Measurements from ENCODE around the gene RBM4B. TPM values are rescaled to one million over a fixed set of nuclear protein-coding genes. Genes with fewer than 3 reads are reported as not detected.

Gene RBM4B
- total and polyA plus RNA-seq, 4 donors, result 9.4 to 33.9 (median 11.1) TPM

- ATAC-seq (ENCODE audit: insufficient read depth, low FRiP score), result no peak
- no peak for TF ChIP-seq CTCF (IDR thresholded peaks at IDR 0.05; ENCODE audit: control extremely low read depth, extremely low read depth)
- H3K9ac ChIP-seq (ENCODE audit: insufficient read depth in 1 of 2, low read length in 2 of 2), result no peak overlapping the region
Observed at GRCh38 chr11:66718320-66718971, 40.8 kb upstream of the RBM4B start.

GRCh38 chr11:66717925-66718319, 40.2 kb upstream of the RBM4B start:
- peaks cover 0 to 1% (median 0%) of the 10 kb centered on the region in 4 donors for H3K36me3 ChIP-seq (ENCODE audit: control insufficient read depth in 4 of 4, insufficient read depth in 4 of 4, low read length in 4 of 4)
- no peaks in the 10 kb centered on the region for H3K27me3 ChIP-seq (ENCODE audit: control insufficient read depth in 3 of 3, insufficient read depth in 3 of 3, low read length in 2 of 3)
- TF ChIP-seq CTCF (IDR thresholded peaks at IDR 0.05; ENCODE audit: control extremely low read depth, extremely low read depth), result no peak
- peaks cover 0 to 8% (median 0%) of the 10 kb centered on the region in 5 donors for H3K4me1 ChIP-seq (ENCODE audit: control insufficient read depth in 5 of 5, insufficient read depth in 5 of 5, low read length in 5 of 5)
- ATAC-seq (ENCODE audit: insufficient read depth, low FRiP score) (no peak), DNase-seq (no peak)
- WGBS, 2 donors, result 87 to 93% methylated on average over 14 of the region's 14 CpGs
- no peak overlapping the region for H3K27ac ChIP-seq (ENCODE audit: low read depth in 1 of 2, low read length in 1 of 2)
- H3K9ac ChIP-seq (ENCODE audit: insufficient read depth in 1 of 2, low read length in 2 of 2), result no peak overlapping the region
- no peak overlapping the region for H3K4me3 ChIP-seq
- H3K9me3 ChIP-seq (ENCODE audit: control insufficient read depth in 4 of 4, insufficient read depth in 3 of 4, low read length in 3 of 4), result no peaks in the 10 kb centered on the region

More at GRCh38 chr11:66718320-66718971, 40.8 kb upstream of the RBM4B start:
- peak; percentile 37 to 70 (median 64) for DNase-seq
- H3K4me3 ChIP-seq, result no peak overlapping the region
- no peaks in the 10 kb centered on the region for H3K9me3 ChIP-seq (ENCODE audit: control insufficient read depth in 4 of 4, insufficient read depth in 3 of 4, low read length in 3 of 4)
- H3K27ac ChIP-seq (ENCODE audit: low read depth in 1 of 2, low read length in 1 of 2), result no peak overlapping the region
- peaks cover 0 to 1% (median 0%) of the 10 kb centered on the region in 4 donors for H3K36me3 ChIP-seq (ENCODE audit: control insufficient read depth in 4 of 4, insufficient read depth in 4 of 4, low read length in 4 of 4)
- WGBS, 2 donors, result 64 to 82% methylated on average over 26 of the region's 26 CpGs
- H3K4me1 ChIP-seq (ENCODE audit: control insufficient read depth in 5 of 5, insufficient read depth in 5 of 5, low read length in 5 of 5), result peaks cover 0 to 8% (median 0%) of the 10 kb centered on the region in 5 donors
- no peaks in the 10 kb centered on the region for H3K27me3 ChIP-seq (ENCODE audit: control insufficient read depth in 3 of 3, insufficient read depth in 3 of 3, low read length in 2 of 3)

- ATAC-seq (ENCODE audit: insufficient read depth, low FRiP score) (no peak), DNase-seq (no peak)
- Histone ChIP-seq H3K27ac (ENCODE audit: low read depth in 1 of 2, low read length in 1 of 2) (no peak overlapping the region), H3K36me3 (ENCODE audit: control insufficient read depth in 4 of 4, insufficient read depth in 4 of 4, low read length in 4 of 4) (peaks cover 0 to 1% (median 0%) of the 10 kb centered on the region in 4 donors), H3K4me1 (ENCODE audit: control insufficient read depth in 5 of 5, insufficient read depth in 5 of 5, low read length in 5 of 5) (peaks cover 0 to 8% (median 0%) of the 10 kb centered on the region in 5 donors), H3K9ac (ENCODE audit: insufficient read depth in 1 of 2, low read length in 2 of 2) (no peak overlapping the region), H3K4me3 (no peak overlapping the region), H3K27me3 (ENCODE audit: control insufficient read depth in 3 of 3, insufficient read depth in 3 of 3, low read length in 2 of 3) (no peaks in the 10 kb centered on the region), H3K9me3 (ENCODE audit: control insufficient read depth in 4 of 4, insufficient read depth in 3 of 4, low read length in 3 of 4) (no peaks in the 10 kb centered on the region)
- WGBS, 2 donors, result 36 to 54% methylated on average over 3 of the region's 3 CpGs
- no peak for TF ChIP-seq CTCF (IDR thresholded peaks at IDR 0.05; ENCODE audit: control extremely low read depth, extremely low read depth)
Observed at GRCh38 chr11:66716996-66717395, 39.3 kb upstream of the RBM4B start.

Measured in lung (tissue), 12 donors.